ENCODE results near the gene RNASE8.

The RNASE8 gene

GRCh38 chr14:21092273-21093011, 34.8 kb downstream of the RNASE8 start:
- DNase-seq (ENCODE audit: low read depth) = peak; percentile 84

- DNase-seq (ENCODE audit: low read depth) = no peak
These were observed 35.4 kb downstream of the RNASE8 start for GRCh38 chr14:21093018-21093417.

DNA sequence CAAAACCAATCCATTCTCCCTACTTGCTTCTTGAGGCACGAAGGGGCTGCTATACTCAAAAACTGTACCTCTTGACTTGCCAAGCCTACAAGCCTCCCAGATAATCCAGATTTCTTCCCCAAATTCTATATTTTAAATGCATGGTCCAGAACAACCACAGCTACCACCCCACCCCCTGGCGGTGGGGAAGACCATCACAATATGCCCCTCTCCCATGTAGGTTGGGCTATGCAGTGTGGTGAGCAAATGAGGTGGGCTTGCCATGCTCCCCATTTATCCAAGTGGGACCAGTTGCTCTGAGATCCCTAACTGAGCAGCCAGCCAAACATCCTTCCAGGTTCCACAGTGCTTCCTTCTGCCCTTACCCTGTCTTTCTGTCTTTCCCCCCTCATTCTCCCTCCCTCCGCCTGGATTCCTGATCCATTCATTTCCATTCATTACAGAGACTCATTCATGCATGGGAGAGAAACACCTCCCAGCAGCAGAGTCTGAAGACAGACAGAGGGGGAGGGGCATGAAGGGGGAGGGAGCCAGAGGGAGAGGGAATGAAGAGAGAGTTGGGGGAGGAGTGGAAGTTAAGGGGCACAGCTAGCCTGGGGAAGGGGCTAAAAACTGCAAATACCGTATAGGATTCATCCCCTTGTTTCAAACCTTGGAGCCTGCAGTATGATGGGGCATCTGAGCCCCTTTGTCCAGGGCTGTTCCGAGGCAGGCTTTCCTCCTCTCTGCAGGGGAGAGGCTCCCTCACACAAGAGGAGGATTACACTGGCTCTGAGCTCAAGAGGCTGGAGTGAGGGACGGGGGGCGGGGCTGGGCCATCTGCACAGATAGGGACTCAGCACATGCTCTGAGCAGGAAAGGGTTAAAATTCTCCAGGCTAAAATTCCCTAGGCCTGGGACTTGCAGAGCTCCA, 36.4 kb downstream of the RNASE8 start:
- no peak for DNase-seq (ENCODE audit: low read depth)

GRCh38 chr14:21095430-21096205, 38.0 kb downstream of the RNASE8 start:
- no peak for DNase-seq (ENCODE audit: low read depth)

GRCh38 chr14:21096438-21096837, 38.8 kb downstream of the RNASE8 start:
- DNase-seq (ENCODE audit: low read depth) = no peak

- DNase-seq (ENCODE audit: low read depth) = no peak
These were observed 39.5 kb downstream of the RNASE8 start for GRCh38 chr14:21096978-21097635.

- no peak for DNase-seq (ENCODE audit: low read depth)
These were observed 40.0 kb downstream of the RNASE8 start for GRCh38 chr14:21097636-21098075.

DNA sequence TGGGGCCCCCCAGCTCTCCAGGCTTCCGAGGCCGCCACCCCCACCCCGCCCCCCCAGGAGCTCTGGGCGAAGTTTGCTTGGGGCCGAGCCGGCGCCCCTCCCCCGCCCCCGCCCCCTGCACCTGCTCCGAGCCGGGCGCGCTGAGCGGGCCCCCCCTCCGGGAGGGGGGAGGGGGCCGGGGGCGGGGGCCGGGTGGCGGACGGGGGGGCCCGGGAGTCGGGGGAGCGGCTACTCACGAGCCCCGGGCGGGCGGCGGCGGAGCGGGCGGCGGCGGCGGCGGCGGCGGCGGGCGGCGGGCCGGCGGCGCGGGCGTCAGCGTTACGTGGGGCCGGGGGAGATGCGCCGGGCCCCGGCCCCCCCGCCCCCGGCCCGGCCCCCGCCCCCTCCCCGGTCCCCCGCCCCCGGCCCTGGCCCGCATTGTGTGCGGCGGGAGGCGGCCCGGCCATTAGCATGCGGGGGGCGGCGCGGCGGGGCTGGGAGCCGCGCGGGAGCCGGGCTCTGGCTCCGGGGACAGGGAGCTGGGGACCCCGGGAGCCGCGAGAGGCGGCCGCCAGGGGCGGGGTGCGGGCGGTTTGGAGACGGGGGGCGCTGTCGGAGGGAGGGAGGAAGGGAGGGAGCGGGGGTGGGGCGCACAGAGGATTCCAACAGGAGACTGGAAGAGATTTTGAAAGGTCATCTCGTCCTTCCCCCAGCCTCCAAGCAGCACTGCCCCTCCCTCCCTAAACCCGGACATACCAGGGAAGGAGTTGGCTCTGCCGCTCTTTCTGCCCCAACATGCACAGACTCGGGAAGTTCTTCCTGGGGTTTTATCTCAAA, 40.7 kb downstream of the RNASE8 start, which contains the start of gene ZNF219:
ZNF219 (minus strand) TSS at position 580 of the 816 bp plus-strand sequence. CDS start 5,064 bp downstream, outside the sequence.
- no peak for DNase-seq (ENCODE audit: low read depth)

GRCh38 chr14:21098892-21099595, 41.4 kb downstream of the RNASE8 start:
- no peak for DNase-seq (ENCODE audit: low read depth)

DNA sequence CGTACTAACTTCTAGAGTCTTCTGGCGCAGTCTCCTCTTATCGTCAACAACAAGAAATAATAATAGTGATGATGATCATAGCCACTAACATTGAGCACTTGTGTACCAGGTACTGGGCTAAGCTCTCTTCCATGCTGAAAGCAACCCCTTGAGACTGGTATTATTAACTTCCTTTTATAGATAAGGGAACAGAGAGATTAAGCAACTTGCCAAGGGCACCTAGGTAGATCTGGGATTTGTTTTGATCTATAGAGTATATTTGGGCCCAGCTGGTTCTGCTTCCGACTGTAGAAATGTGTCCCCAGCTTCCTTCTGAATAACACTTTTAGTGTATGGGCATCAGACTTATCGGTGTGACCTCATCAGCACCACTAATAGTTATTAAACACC, 42.0 kb downstream of the RNASE8 start:
- no peak for DNase-seq (ENCODE audit: low read depth)

GRCh38 chr14:21100931-21101330, 43.3 kb downstream of the RNASE8 start, which contains the start of gene TMEM253:
Gene TMEM253 (plus strand): TSS chr14:21101066. CDS start chr14:21101344, 278 bp downstream.
- DNase-seq (ENCODE audit: low read depth) = no peak

DNA sequence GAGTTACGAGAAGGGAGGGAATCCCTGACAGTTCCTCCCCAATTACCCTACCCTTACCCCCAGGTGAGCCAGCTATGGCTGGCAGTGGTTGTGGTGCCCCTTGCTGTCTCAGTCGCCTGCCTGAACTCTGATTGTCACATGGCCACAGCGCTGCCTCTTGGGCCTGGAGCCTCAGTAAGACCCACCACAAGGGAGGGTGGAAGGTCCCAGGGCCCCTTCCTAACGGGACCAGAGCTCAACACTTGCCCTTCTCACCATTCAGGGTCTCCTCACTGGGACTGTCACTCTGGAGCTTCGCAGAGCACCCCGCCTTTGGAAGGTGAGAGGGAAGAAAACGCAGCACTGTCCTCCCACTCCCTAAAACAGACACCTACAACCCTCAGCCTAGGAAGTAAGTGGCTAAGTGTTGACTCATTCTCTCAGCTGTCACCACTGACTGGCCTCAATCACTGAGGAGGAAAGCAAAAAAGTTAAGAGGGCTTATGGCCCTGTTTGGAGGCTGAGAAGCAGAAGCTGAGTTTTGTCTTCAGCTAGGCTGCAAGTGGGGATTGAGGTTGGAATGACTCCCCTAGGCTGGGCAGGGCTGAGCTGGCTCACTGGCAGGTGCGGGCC, 44.3 kb downstream of the RNASE8 start:
- no peak for DNase-seq (ENCODE audit: low read depth)

GRCh38 chr14:21102521-21103410, 45.1 kb downstream of the RNASE8 start:
- DNase-seq (ENCODE audit: low read depth) = no peak

- no peak for DNase-seq (ENCODE audit: low read depth)
These were observed 45.7 kb downstream of the RNASE8 start for GRCh38 chr14:21103411-21103709.

DNA sequence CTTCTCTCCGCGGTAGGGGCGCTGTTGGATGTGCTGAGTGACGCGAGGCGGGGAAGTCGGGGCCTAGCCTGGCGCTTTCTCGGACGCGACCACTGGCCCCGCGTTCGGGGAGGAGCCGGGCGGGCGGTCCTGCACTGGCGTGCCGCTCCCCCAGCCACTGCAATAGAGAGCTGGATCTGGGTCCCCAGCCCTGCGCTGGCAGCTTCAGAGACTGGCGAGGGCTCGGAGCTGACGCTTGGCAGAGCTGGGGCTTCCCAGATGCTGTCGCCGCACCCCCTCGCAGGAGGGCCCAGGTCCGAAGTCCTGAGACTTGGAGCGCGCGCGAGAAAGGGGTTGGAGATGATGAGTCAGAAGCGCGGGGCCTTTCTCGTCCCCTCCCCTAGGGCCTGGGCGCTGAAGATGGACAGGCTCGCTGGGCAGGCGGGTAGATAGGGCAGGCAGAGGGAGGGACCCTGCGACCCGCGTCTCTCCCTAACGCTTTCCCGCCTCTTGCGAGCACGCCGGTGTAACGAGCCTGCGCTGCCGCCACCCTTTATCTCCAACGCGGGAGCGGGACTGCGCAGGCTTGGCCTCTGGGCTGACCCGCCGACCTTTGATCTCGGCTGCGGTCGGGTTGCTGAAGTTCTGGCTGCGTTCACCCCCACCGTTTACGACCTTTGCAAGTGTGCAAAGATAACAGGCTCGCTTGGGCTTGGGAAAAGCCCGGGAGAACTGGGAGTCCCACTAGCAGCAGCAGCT, 46.3 kb downstream of the RNASE8 start:
- peak; percentile 87 for DNase-seq (ENCODE audit: low read depth)

GRCh38 chr14:21104448-21105060, 46.9 kb downstream of the RNASE8 start:
- DNase-seq (ENCODE audit: low read depth) = peak; percentile 50

- no peak for DNase-seq (ENCODE audit: low read depth)
These were observed 47.5 kb downstream of the RNASE8 start for GRCh38 chr14:21105095-21105494.

GRCh38 chr14:21106176-21106497, 48.5 kb downstream of the RNASE8 start:
- no peak for DNase-seq (ENCODE audit: low read depth)

Measured in T follicular helper cell (primary cell).